Stimulated activated CD4-positive, alpha-beta T cell treated with anti-CD3 and anti-CD28 coated beads, Interleukin-1b, Interleukin-23, amount 100 ng/mL, for 24 hours (primary cell): ENCODE measurements around the gene KCNMA1.

ENCODE experiments used
- DNase-seq, 4 experiments: peaks; one replicate each; pipeline ENCODE4 v3.0.0-alpha.2; 2020; ENCODE audit warnings: low read depth in 4 of 4, low spot score in 1 of 4

The KCNMA1 gene

GRCh38 chr10:77252380-77253146 is 385.0 kb downstream of the KCNMA1 start:
- no peak for DNase-seq

GRCh38 chr10:77251297-77252013 is 386.2 kb downstream of the KCNMA1 start:
- no peak for DNase-seq

GRCh38 chr10:77249901-77250459 is 387.6 kb downstream of the KCNMA1 start:
- no peak for DNase-seq

GRCh38 chr10:77248104-77248790 is 389.4 kb downstream of the KCNMA1 start:
- no peak for DNase-seq

GRCh38 chr10:77247031-77247990 is 390.3 kb downstream of the KCNMA1 start:
- DNase-seq: no peak

GRCh38 chr10:77245953-77246352 is 391.7 kb downstream of the KCNMA1 start:
- DNase-seq: no peak

GRCh38 chr10:77244746-77245145 is 392.9 kb downstream of the KCNMA1 start:
- no peak for DNase-seq

- DNase-seq: no peak
These were observed 393.3 kb downstream of the KCNMA1 start for GRCh38 chr10:77244286-77244685.

GRCh38 chr10:77241350-77241725 is 396.3 kb downstream of the KCNMA1 start:
- no peak for DNase-seq

- no peak for DNase-seq
These were observed 396.8 kb downstream of the KCNMA1 start for GRCh38 chr10:77240706-77241349.

GRCh38 chr10:77240041-77240652 is 397.5 kb downstream of the KCNMA1 start:
- no peak for DNase-seq

GRCh38 chr10:77237120-77237519 is 400.5 kb downstream of the KCNMA1 start:
- DNase-seq: no peak

GRCh38 chr10:77236700-77237099 is 400.9 kb downstream of the KCNMA1 start:
- no peak for DNase-seq

GRCh38 chr10:77236029-77236428 is 401.6 kb downstream of the KCNMA1 start:
- no peak for DNase-seq

GRCh38 chr10:77234599-77234998 is 403.0 kb downstream of the KCNMA1 start:
- no peak for DNase-seq

- DNase-seq: no peak
These were observed 404.1 kb downstream of the KCNMA1 start for GRCh38 chr10:77233466-77233865.

- DNase-seq: no peak
These were observed 405.6 kb downstream of the KCNMA1 start for GRCh38 chr10:77231884-77232610.

- DNase-seq: no peak
These were observed 406.2 kb downstream of the KCNMA1 start for GRCh38 chr10:77231375-77231774.

GRCh38 chr10:77230194-77230593 is 407.4 kb downstream of the KCNMA1 start:
- no peak for DNase-seq
